Medulla oblongata (tissue), 1 donor: ENCODE measurements around the gene MAP3K10.
"Not testable (repeated sequence)": the region's sequence is repeated elsewhere in the genome, so short reads cannot be mapped to it uniquely, and the experiment has no call there.

Source experiments
- DNase-seq: peaks from one replicate; pipeline ENCODE4 v3.0.0-alpha.2; 2015; ENCODE audit errors: extremely low spot score

The MAP3K10 gene

DNA sequence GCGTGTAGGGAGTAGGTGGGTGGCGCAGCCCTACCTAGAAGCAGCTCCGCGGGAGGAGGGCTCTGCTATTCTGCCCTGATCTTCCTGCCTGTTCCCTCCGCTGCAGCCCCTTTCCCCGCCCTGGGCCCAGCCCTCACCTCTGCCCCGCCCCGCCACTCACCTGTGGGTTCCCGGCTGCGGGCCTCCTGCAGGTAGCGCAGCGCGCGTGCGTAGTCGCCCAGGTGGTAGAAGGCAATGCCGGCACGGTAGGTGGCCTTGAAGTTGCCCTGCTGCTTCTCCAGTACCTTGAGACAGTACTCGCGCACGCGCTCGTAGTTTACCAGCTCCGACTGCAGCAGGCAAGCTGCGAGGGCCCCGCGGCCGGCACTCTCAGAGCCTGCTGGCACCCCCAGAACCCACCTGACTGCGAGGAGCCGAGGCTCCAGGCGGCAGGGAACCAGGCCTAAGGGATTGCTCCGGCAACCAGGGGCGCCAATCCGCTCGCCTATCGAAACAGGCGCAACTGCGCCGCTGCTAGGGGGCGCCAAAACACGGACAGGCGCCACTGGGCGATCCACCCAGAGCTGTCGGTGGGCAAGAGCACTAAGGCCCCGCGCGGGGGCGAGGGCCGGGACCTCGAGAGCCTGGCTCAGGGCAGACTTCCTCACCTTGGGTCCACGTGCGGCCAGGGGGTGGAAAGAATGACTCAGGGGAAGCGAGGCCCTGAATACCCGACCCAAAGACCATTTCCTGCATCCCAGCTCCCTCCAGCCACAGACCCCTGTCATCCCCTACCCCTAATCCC, 26.0 kb downstream of the MAP3K10 start:
- no peak for DNase-seq

DNA sequence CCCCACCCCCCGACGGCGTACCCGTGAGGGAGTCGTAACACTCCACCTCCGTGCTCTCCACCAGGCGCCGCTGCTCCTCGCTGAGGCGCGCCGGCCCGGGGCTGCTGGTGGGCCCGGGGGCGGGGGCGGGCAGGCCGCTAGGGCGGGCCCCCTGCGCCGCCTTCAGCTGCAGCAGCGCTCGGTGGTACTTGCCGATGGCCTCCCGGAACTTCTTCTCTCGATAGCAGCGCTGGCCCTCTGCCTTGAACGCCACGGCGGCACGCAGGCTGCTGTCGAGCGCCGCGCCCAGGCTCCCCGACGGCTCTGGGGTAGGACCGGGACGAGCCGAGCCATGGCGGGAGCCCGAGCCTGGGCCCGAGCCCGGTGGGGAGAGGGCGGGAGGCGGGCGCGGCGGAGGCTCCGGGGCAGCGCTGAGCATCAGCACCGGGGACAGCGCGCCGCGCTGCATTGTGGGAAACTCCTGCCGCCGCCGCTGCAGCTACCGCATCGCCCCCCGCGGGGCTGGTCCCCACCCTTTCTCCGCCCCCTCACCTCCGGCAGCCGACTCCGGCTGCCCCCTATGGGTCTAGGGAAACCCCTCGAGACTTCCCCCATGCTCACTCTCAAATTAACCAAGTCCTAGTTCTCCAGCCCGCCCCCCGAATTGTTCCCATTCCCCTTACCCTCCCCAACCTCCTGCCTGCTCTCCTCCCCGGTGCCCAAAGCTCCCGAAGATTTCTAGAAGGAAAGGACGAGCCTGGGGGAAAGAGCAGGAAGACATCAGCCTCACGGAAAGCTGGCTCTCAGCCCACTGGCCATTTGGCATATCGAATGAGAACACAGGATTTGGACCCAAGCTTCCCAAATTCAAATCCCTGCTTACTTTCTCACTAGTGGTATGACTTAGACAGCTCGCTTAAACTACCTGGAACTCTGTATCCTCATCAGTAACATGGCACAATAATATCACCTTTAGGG, 27.0 kb downstream of the MAP3K10 start, which contains the start of gene TTC9B:
TSS of gene TTC9B (minus strand) at position 451 of the 957 bp plus-strand sequence. CDS start at position 448, 3 bp downstream.
- peak; percentile 37 for DNase-seq

DNA sequence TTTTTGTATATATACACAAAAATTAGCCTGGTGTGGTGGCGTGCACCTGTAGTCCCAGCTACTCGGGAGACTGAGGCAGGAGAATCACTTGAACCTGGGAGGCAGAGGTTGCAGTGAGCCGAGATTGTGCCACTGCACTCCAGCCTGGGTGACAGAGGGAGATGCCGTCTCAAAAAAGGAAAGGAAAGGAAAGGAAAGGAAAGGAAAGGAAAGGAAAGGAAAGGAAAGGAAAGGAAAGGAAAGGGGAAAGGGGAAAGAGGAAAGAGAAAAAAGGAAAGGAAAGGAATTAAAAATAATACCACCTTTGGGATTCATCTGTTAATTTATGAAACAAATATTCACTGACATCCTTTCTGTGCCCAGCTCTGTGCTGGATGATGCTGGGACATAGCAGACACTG, 27.8 kb downstream of the MAP3K10 start:
- not testable (repeated sequence) for DNase-seq

DNA sequence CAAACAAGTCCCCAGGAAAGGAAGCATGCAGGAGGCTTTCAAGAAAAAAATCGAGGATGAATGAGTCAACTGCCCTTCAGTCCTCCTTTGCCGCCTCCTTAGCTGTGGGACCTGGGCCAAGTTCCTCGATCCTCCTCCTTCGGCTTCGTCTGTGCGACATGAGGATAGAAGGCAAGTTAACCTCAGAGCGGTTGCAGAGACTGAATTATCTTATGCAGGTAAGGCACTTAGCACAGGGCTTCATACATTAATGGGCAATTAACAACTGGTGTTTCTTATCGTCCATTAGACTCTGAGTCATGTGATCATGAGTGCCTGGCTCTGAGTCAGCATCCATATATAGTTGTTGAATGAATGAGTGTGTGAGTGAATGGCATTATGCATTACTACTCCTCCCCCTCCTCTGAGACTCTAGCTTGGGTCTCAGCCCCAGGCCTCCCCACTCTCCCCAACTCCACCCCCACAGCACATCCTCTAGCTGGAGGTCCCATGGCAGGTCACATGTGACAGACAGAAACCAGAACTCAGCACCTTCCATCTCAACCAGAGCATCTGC, 28.6 kb downstream of the MAP3K10 start:
- DNase-seq, result no peak

GRCh38 chr19:40220674-40221073, 29.4 kb downstream of the MAP3K10 start:
- DNase-seq, result no peak

GRCh38 chr19:40221858-40222619, 30.8 kb downstream of the MAP3K10 start:
- peak; percentile 96 for DNase-seq

GRCh38 chr19:40223135-40223822, 32.1 kb downstream of the MAP3K10 start:
- no peak for DNase-seq

GRCh38 chr19:40224342-40225150, 33.3 kb downstream of the MAP3K10 start:
- no peak for DNase-seq

DNA sequence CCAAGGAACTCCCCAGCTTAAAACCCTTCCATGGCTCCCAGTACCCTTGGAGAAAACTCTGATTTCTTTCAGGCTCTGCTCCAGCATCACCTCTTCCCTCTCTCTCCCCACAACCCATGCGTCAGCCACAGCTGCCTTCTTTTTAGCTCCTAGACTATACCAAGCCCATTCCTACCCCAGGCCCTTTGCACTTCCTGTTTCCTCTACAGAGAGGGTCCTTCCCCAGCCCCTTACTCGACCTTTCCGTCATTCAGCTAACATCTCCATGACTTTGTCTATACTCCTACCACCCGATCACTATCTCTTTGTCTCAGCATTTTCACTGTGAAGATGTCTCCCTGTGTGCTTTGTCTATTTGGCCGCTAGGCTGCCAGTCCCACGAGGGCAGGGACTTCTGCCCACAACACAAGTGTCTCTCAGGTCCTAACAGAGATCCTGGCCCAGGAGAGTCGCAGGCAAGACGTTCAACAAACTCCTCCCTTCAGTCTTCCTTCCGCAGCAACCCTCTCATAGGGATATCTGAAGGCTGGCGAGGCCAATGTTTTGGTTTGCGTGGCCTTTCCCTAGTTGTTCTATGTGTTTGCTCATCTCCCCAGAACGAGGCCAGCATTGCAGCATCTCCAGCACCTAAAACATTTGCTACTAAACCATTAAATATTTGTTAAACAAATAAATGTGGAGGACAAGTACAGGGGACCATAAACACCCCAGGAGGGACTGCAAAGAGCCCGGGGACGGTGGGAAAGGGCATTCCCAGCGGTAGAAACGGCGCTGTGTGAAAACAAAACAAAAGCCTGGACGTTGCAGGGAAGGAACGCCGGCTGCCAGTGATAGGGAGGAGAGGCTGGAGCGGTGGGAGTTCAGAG, 34.4 kb downstream of the MAP3K10 start:
- DNase-seq, result no peak

GRCh38 chr19:40228346-40228745, 37.1 kb downstream of the MAP3K10 start:
- DNase-seq, result no peak

GRCh38 chr19:40228863-40229262, 37.6 kb downstream of the MAP3K10 start:
- DNase-seq, result no peak

DNA sequence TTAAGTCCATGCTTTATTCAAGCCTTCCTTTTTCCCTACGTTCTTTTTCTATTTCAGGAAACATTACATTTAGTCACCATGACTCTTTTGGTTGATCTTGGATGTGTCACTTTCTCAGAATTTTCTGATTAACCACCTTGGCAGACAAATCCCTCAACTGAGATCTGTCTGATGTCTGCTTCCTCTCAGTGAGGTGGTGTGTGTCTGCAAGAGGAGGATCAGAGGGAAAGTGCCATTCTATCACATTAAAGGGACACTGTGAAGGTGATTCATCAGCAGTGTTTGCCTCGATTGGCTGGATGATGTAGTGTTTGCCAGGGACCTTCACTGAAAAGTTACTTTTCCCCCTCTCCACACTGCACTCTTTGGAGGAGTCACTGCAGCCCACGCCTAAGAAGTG, 38.3 kb downstream of the MAP3K10 start:
- no peak for DNase-seq

GRCh38 chr19:40229926-40230417, 38.7 kb downstream of the MAP3K10 start:
- DNase-seq, result no peak

DNA sequence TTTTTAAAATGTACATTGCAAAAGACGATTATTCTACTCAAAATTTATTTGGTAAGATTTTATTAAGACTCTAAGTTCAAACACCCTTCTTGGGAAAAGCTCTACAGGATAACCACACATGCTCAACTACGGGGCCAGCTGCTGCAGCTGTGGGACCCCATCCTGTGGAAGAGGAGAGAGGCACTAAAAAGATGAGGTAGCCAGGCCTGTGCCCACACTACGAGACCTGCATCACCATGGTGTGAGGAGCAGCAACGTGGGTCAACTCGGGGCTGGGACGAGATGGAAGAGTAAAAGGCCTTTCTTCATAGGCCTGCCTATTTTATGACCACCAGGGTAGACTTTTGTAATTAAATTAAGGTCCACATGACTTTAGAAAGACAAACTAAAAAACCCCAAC, 39.8 kb downstream of the MAP3K10 start:
- no peak for DNase-seq

DNA sequence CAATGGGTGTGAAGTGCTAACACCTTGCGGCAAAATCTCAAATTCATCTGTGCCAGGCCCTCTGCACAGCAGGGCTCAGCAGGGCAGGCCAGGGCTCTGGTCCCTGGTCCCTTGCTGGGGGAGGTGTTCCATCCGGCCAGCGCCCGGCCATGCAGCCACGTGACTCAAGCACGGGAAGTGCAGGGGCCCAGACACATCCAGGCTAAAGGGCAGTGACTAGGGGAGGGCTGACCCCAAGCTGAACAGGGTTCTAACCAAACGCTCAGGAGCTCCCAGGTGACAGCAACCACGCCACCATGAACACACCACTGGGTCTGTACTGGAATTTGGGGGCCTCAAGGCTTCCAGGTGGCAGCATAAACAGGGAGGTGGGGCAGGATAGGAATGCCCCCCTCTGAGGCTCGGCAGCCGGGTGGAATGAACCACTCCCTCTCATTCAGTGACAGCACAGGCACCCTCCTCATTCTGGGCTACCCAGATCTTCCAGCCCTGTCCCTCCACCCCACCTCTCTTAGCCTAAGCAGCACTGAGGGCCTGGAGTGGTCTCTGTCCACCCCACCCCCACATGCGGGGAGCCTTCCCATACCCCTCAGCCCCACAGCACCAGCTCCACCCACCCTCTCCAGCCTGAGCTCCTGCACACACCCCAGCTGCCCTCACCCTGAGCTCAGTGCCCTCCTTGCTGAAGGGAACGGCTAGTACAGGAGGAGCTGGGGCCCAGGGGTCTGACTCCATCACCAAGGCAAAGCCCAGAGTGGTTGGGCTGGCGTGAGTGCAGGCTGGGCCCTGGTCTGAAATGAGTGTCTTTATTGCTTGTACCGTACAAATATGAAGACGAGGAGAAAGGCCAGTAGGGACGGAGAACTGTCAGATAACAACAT, 40.6 kb downstream of the MAP3K10 start:
- no peak for DNase-seq

GRCh38 chr19:40232479-40232878, 41.3 kb downstream of the MAP3K10 start:
- DNase-seq, result no peak

- no peak for DNase-seq
Observed at GRCh38 chr19:40232949-40233810, 42.0 kb downstream of the MAP3K10 start.
